HCT116 (cell line): ENCODE results near the gene TCP1. TPM values are rescaled to one million over a fixed set of nuclear protein-coding genes. Genes with fewer than 3 reads are reported as not detected.

ENCODE experiments used
- ATAC-seq: fragments of 200-7000 bp; cut with Tn5 transposase; 2 replicates; pipeline ENCODE4 v1.9.1; 2020; ENCODE audit warnings: mild to moderate bottlenecking, moderate library complexity
- BruUV-seq: library from RNA; stranded (reverse); fragments of 400-500 nt; replicated peaks from 2 replicates; lab custom pipeline; 2021; lab: Mats Ljungman, UMichigan
- CTCF ChIA-PET: fragments of 300-600 bp; sonication (Branson Sonifier 250); formaldehyde crosslinking; loops from one replicate; lab custom pipeline; 2021; ENCODE audit warnings: antibody characterized with exemption; lab: Charles Lee
- POLR2A ChIA-PET: fragments of 300-600, 350-600 bp; sonication (Branson Sonifier 250); formaldehyde crosslinking; loops from one replicate; lab custom pipeline; 2021; ENCODE audit warnings: antibody characterized with exemption; lab: Charles Lee
- RAD21 ChIA-PET, 2 experiments: fragments of 300-600 bp; sonication (Branson Sonifier 250); formaldehyde crosslinking; loops; one replicate each; lab custom pipeline; 2023; ENCODE audit warnings: low total read pairs in 2 of 2; ENCODE audit not compliant: uncharacterized antibody in 2 of 2, unreplicated experiment in 2 of 2, low non-redundant PET in 1 of 2; lab: Charles Lee
- DNase-seq: peaks from one replicate; pipeline ENCODE4 v3.0.0-alpha.2; 2010; ENCODE audit warnings: low read depth, low spot score
- H2AFZ ChIP-seq: fragments of 200-600 bp; shearing (Covaris generic), sonication (generic); 2 replicates; pipeline ENCODE4 v1.6.1; 2017; ENCODE audit warnings: low read depth, mixed run types, mixed read lengths, antibody characterized with exemption, low read length; ENCODE audit not compliant: poor library complexity, severe bottlenecking
- H3K27ac ChIP-seq: 2 replicates; pipeline ENCODE4 v1.5.1; 2012; ENCODE audit warnings: low read depth, low read length
- H3K27me3 ChIP-seq: fragments of 200-600 bp; sonication (generic); 2 replicates; pipeline ENCODE4 v1.6.1; 2016; ENCODE audit warnings: mixed run types, low read length, mixed read lengths; ENCODE audit not compliant: insufficient read depth
- H3K36me3 ChIP-seq, 2 experiments: fragments of 200-500 bp in 1 of 2; fragments of 200-600 bp in 1 of 2; sonication (Bioruptor generic) in 1 of 2; sonication (generic) in 1 of 2; 2 replicates each; pipeline versions ENCODE4 v1.5.1 to v1.6.1; 2014 to 2016; ENCODE audit warnings: low read length in 2 of 2, inconsistent platforms in 1 of 2, mixed read lengths in 1 of 2, mixed run types in 1 of 2; ENCODE audit not compliant: insufficient read depth in 2 of 2, control insufficient read depth in 1 of 2
- H3K4me1 ChIP-seq, 2 experiments: fragments of 200-600 bp in 1 of 2; sonication (generic) in 1 of 2; 2 replicates each; pipeline versions ENCODE4 v1.5.1 to v1.6.1; 2012 to 2017; ENCODE audit warnings: low read length in 2 of 2, inconsistent platforms in 1 of 2, mild to moderate bottlenecking in 1 of 2, mixed read lengths in 1 of 2, mixed run types in 1 of 2, moderate library complexity in 1 of 2; ENCODE audit not compliant: insufficient read depth in 2 of 2, control insufficient read depth in 1 of 2
- H3K4me2 ChIP-seq: fragments of 200-600 bp; sonication (generic); 2 replicates; pipeline ENCODE4 v1.6.1; 2017; ENCODE audit warnings: mixed run types, low read length, mixed read lengths
- H3K4me3 ChIP-seq, 2 experiments: fragments of 200-600 bp in 1 of 2; sonication (generic) in 1 of 2; replicated peaks in 1 of 2; 2 replicates each; pipeline ENCODE4 v1.5.1; 2011 to 2016; ENCODE audit warnings: low read length in 2 of 2, control low read depth in 1 of 2, low read depth in 1 of 2, mild to moderate bottlenecking in 1 of 2, mixed read lengths in 1 of 2, mixed run types in 1 of 2
- H3K79me2 ChIP-seq: fragments of 200-600 bp; sonication (generic); 2 replicates; pipeline ENCODE4 v1.6.1; 2017; ENCODE audit warnings: mild to moderate bottlenecking, mixed run types, low read length, moderate library complexity, mixed read lengths; ENCODE audit not compliant: insufficient read depth
- H3K9ac ChIP-seq: fragments of 200-600 bp; sonication (generic); 2 replicates; pipeline ENCODE4 v1.6.1; 2016; ENCODE audit warnings: low read length, mixed read lengths
- H3K9me2 ChIP-seq: fragments of 200-600 bp; sonication (generic), shearing (Covaris generic); 2 replicates; pipeline ENCODE4 v1.6.1; 2017; ENCODE audit warnings: mixed run types, mild to moderate bottlenecking, moderate library complexity; ENCODE audit not compliant: insufficient read depth
- H3K9me3 ChIP-seq, 2 experiments: fragments of 200-500 bp in 1 of 2; fragments of 200-600 bp in 1 of 2; sonication (Bioruptor generic) in 1 of 2; sonication (generic) in 1 of 2; 2 replicates each; pipeline ENCODE4 v1.6.1; 2014 to 2017; ENCODE audit warnings: low read length in 2 of 2, mixed read lengths in 2 of 2, inconsistent platforms in 1 of 2, low read depth in 1 of 2, mild to moderate bottlenecking in 1 of 2, mixed run types in 1 of 2, moderate library complexity in 1 of 2; ENCODE audit not compliant: control insufficient read depth in 1 of 2, insufficient read depth in 1 of 2
- H4K20me1 ChIP-seq: fragments of 200-600 bp; sonication (generic), shearing (Covaris generic); 2 replicates; pipeline ENCODE4 v1.6.1; 2017; ENCODE audit warnings: mixed run types, mild to moderate bottlenecking, moderate library complexity; ENCODE audit not compliant: insufficient read depth
- CEBPB ChIP-seq: IDR thresholded peaks from 2 replicates; pipeline ENCODE4 v1.6.1; 2012; ENCODE audit warnings: low read depth
- CTCF ChIP-seq, 3 experiments: fragments of 200-600 bp in 1 of 3; sonication (generic) in 1 of 3; IDR thresholded peaks in 2 of 3; conservative IDR thresholded peaks in 1 of 3; 2 replicates each; pipeline ENCODE4 v1.5.1; 2012 to 2017; ENCODE audit warnings: low read depth in 2 of 3, low read length in 2 of 3, antibody characterized with exemption in 1 of 3, borderline replicate concordance in 1 of 3, control low read depth in 1 of 3, mild to moderate bottlenecking in 1 of 3, mixed read lengths in 1 of 3, mixed run types in 1 of 3, moderate library complexity in 1 of 3; ENCODE audit not compliant: insufficient read depth in 1 of 3
- EGR1 ChIP-seq: IDR thresholded peaks from 2 replicates; pipeline ENCODE4 v1.6.1; 2012; ENCODE audit warnings: low read depth
- EZH2 ChIP-seq: fragments of 200-600 bp; sonication (generic); IDR thresholded peaks from 2 replicates; pipeline ENCODE4 v1.6.1; 2017; ENCODE audit warnings: antibody characterized with exemption, mixed run types
- EZH2phosphoT487 ChIP-seq: fragments of 200-600 bp; IDR thresholded peaks from 2 replicates; pipeline ENCODE4 v1.6.1; 2018; ENCODE audit warnings: antibody characterized with exemption, borderline replicate concordance
- FOSL1 ChIP-seq: IDR thresholded peaks from 2 replicates; pipeline ENCODE4 v1.6.1; 2012; ENCODE audit warnings: low read depth
- POLR2A ChIP-seq: IDR thresholded peaks from 2 replicates; pipeline ENCODE4 v1.7.0; 2011; ENCODE audit warnings: borderline replicate concordance; ENCODE audit not compliant: insufficient read depth, insufficient read length; ENCODE audit errors: extremely low read depth
- POLR2AphosphoS5 ChIP-seq: IDR thresholded peaks from 2 replicates; pipeline ENCODE4 v1.6.1; 2011; ENCODE audit warnings: mild to moderate bottlenecking, low read depth, low read length, moderate library complexity
- RAD21 ChIP-seq: IDR thresholded peaks from 2 replicates; pipeline ENCODE4 v1.6.1; 2012; ENCODE audit warnings: low read depth, mild to moderate bottlenecking
- SIN3A ChIP-seq: IDR thresholded peaks from 2 replicates; pipeline ENCODE4 v1.6.1; 2012; ENCODE audit warnings: low read depth
- SP1 ChIP-seq: IDR thresholded peaks from 2 replicates; pipeline ENCODE4 v1.6.1; 2012; ENCODE audit warnings: low read depth
- TCF7L2 ChIP-seq: IDR thresholded peaks from 2 replicates; pipeline ENCODE4 v1.7.0; 2011; ENCODE audit warnings: borderline replicate concordance, inconsistent platforms; ENCODE audit not compliant: insufficient read depth, insufficient read length; ENCODE audit errors: extremely low read depth
- YY1 ChIP-seq: IDR thresholded peaks from 2 replicates; pipeline ENCODE4 v1.6.1; 2011; ENCODE audit warnings: low read length, low read depth, moderate library complexity, mild to moderate bottlenecking; ENCODE audit not compliant: insufficient replicate concordance; ENCODE audit errors: extremely low read depth
- ZBTB33 ChIP-seq: IDR thresholded peaks from 2 replicates; pipeline ENCODE4 v1.6.1; 2011; ENCODE audit warnings: mild to moderate bottlenecking, low read length, moderate library complexity; ENCODE audit not compliant: insufficient replicate concordance; ENCODE audit errors: extremely low read depth
- ZFX ChIP-seq: fragments of 450-650 bp; IDR thresholded peaks from 2 replicates; pipeline ENCODE4 v1.6.1; 2017
- intact Hi-C: fragments of 100-400 bp; cut with micrococcal nuclease; formaldehyde crosslinking; loops from 2 replicates; pipeline ENCODE4 v1.10.0; 2022
- total RNA-seq: library from RNA; stranded (reverse); gene quantifications from one replicate; pipeline ENCODE4 v1.2.1, GENCODE V29; 2021; ENCODE audit not compliant: unreplicated experiment
- TF ChIP-seq, protein P1 (sequence below): IDR thresholded peaks from 2 replicates; pipeline ENCODE4 v1.6.1; 2012
- TF ChIP-seq, protein P2 (sequence below): IDR thresholded peaks from 2 replicates; pipeline ENCODE4 v1.6.1; 2012

TCP1 gene
- total RNA-seq, 1 experiment from 2014 or later, result 447 TPM

DNA sequence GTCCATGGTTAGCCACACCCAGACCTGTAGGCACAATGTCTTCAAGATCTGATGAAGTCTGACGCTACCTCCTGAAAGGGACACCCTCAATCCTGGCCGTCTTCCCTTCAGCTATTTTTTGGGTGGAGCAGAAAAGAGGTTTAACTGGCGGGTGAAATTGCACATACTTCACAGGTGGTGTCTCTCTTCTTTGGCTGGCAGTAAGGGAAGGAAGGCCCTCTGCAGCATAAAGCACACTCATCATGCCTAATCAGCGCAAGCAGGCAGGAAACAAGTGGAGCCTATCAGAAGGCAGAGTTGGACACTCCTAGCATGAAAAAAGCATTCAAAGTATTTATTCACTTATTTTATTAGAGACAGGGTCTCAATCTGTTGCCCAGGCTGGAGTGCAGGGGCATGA, 43.5 kb upstream of the TCP1 start:
- ATAC-seq (peak; percentile 79), DNase-seq (no peak)
- Histone ChIP-seq H3K9ac (no peak overlapping the region), H3K9me2 (no peaks in the 10 kb centered on the region), H3K27ac (no peak overlapping the region), H3K27me3 (no peaks in the 10 kb centered on the region), H2AFZ (no peak overlapping the region), H3K9me3 (no peaks in the 10 kb centered on the region), H3K36me3 (no peaks in the 10 kb centered on the region), H3K4me3 (no peak overlapping the region), H3K79me2 (no peaks in the 10 kb centered on the region), H3K4me1 (peaks cover 0 to 5% of the 10 kb centered on the region in 2 experiments; a peak in 1 of 4 replicates), H3K4me2 (no peak overlapping the region), H4K20me1 (no peaks in the 10 kb centered on the region)
- TF ChIP-seq, protein P1, sequence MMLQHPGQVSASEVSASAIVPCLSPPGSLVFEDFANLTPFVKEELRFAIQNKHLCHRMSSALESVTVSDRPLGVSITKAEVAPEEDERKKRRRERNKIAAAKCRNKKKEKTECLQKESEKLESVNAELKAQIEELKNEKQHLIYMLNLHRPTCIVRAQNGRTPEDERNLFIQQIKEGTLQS, result no peak
- TF ChIP-seq POLR2A, result no peak
- no peak for TF ChIP-seq EZH2
- no peak for TF ChIP-seq TCF7L2
- TF ChIP-seq ZBTB33, result no peak
- TF ChIP-seq SP1, result no peak
- TF ChIP-seq EZH2phosphoT487, result no peak
- 0 out of 6 replicates have a peak, but pooled peaks of 1 of the 3 experiments have one; percentile 4 for TF ChIP-seq CTCF (IDR thresholded peaks at IDR 0.05 in 2 of 3, conservative IDR thresholded peaks at IDR 0.05 in 1 of 3; ENCODE audit: borderline replicate concordance in 1 of 3, insufficient read depth in 1 of 3, low read depth in 2 of 3, low read length in 2 of 3)
- no peak for TF ChIP-seq SIN3A
- TF ChIP-seq ZFX, result no peak
- no peak for TF ChIP-seq CEBPB
- 0 out of 2 replicates have a peak, but pooled peaks have one; percentile 5 for TF ChIP-seq RAD21
- no peak for TF ChIP-seq FOSL1
- TF ChIP-seq YY1, result no peak
- no peak for TF ChIP-seq EGR1
- TF ChIP-seq, protein P2, sequence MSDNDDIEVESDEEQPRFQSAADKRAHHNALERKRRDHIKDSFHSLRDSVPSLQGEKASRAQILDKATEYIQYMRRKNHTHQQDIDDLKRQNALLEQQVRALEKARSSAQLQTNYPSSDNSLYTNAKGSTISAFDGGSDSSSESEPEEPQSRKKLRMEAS, result no peak
- TF ChIP-seq POLR2AphosphoS5, result no peak
- ChIA-PET RAD21 (no interaction called here), POLR2A (no interaction called here), CTCF (interaction anchor here (1.3 kb wide), 1 partner anchor 20 kb away, joined by 3 read pairs; no protein-coding TSS in a partner anchor)
- intact Hi-C loops, result no loop called here
- BruUV-seq, result no TSS peak
